ENCODE data around the gene MRPL12. TPM values are rescaled to one million over a fixed set of nuclear protein-coding genes. Genes with fewer than 3 reads are reported as not detected.

Gene MRPL12
- total and polyA plus RNA-seq, 9 of the 15 experiments (the other 6 are each of a cell fraction or from before 2014, with no cell fraction given): 0.94 to 338 (median 100) TPM

DNA sequence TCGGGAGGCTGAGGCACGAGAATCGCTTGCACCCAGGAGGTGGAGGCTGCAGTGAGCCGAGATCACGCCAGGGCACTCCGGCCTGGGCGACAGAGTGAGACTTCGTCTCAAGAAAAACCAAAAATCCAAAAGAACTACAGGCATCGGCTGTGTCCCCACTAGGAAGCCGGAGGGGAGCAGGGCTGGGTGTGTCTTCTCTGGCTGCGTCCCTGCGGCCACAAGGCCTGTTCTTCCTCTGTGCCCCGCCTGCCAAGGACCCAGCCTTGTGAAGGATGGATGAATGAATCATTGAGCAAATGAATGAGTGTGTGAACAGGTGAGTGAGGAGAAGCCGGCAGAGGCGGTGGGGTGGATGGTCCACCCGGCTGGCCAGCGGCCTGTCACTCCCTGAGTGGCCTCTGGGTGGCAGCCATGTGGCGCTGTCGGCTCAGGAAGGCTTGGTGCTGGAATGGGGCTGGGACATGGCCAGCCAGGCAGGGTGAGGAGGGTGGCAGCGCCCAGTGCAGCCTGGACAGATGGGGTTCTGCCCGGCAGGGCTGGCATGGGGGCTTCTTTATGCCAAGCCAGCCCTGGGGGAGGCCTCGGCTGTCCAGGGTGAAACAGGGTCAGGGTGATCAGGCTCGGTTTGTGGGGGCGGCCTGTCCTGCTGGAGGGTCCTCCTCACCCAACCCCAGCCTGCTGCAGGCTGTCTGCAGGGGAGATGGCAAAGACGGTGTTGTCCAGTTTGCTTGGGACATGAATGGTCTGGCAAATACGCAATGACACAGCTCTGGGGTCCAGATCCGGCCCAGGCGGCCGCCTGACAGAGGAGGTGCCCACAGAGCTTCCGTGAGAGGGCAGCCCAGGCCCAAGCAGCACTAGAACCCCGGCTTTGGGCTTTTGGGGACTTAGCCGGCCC lies 30.6 kb downstream of the MRPL12 start:
- WGBS (ENCODE audit: insufficient coverage, low coverage, missing lambda C conversion rate): 27% methylated on average over 31 of the region's 32 CpGs
- no peaks in the 10 kb centered on the region for H3K9me1 ChIP-seq (ENCODE audit: control insufficient read depth, insufficient read depth, low read length)
- no peak overlapping the region for H3K4me3 ChIP-seq
- H3K9ac ChIP-seq (ENCODE audit: insufficient read depth in 1 of 2, low read depth in 2 of 2, low read length in 2 of 2): no peak overlapping the region
- no peaks in the 10 kb centered on the region for H3K27me3 ChIP-seq (ENCODE audit: control insufficient read depth in 2 of 2, insufficient read depth in 2 of 2, low read length in 2 of 2)
- in situ Hi-C loops (cut with MboI): loop anchor here (5.0 kb wide), 1 partner anchor 129 kb away; the partner anchor contains the start of gene P4HB
- H3K4me2 ChIP-seq (ENCODE audit: insufficient read depth, low read length): no peak overlapping the region
- intact Hi-C loops (cut with micrococcal nuclease): no loop called here
- no peak overlapping the region for H2AFZ ChIP-seq (ENCODE audit: low read depth, low read length)
- POLR2A ChIA-PET: interaction anchor here (0.6 kb wide), 1 partner anchor 450 kb away, joined by 3 read pairs; no protein-coding TSS in a partner anchor
- ATAC-seq: peak; percentile 96
- CTCF ChIA-PET (ENCODE audit: low intra/inter-chr PET ratio): interaction anchor here (0.6 to 1.1 kb wide), 6 partner anchors 88 to 287 kb away, joined by 3 to 4 read pairs (median 3); no protein-coding TSS in a partner anchor
- no peaks in the 10 kb centered on the region for H3K36me3 ChIP-seq (ENCODE audit: control insufficient read depth, insufficient read depth, low read length)
- H3K79me2 ChIP-seq (ENCODE audit: control insufficient read depth, insufficient read depth, low read length): no peaks in the 10 kb centered on the region
- H3K9me3 ChIP-seq (replicated peaks; ENCODE audit: control insufficient read depth, insufficient read depth, low read depth, low read length): no peaks in the 10 kb centered on the region
- peaks cover 10 to 62% of the 10 kb centered on the region in 2 experiments; a peak in 4 of 5 replicates for H3K4me1 ChIP-seq (replicated peaks in 1 of 2; ENCODE audit: control insufficient read depth in 2 of 2, insufficient read depth in 2 of 2, low read length in 2 of 2)
- H3K27ac ChIP-seq (ENCODE audit: extremely low read depth, low read depth, low read length): no peak overlapping the region
- peak; percentile 90 for FAIRE-seq
- BruUV-seq (replicated peaks): no TSS peak
- DNase-seq (ENCODE audit: extremely low read depth in 1 of 4, low spot score in 3 of 4): peak; percentile 81 to 92 (median 90)
- H4K20me1 ChIP-seq (replicated peaks; ENCODE audit: control insufficient read depth, insufficient read depth, low read length): no peaks in the 10 kb centered on the region
- TF ChIP-seq RFX7 (CRISPR knock-in tag; IDR thresholded peaks at IDR 0.05) (no peak), CHD2 (IDR thresholded peaks at IDR 0.05; ENCODE audit: low read depth, low read length) (no peak), ERF (CRISPR knock-in tag; IDR thresholded peaks at IDR 0.05) (no peak), LCOR (CRISPR knock-in tag; IDR thresholded peaks at IDR 0.05) (no peak), NR2C1 (IDR thresholded peaks at IDR 0.05) (no peak), NR2C1 (tag; IDR thresholded peaks at IDR 0.05) (no peak), MTA3 (IDR thresholded peaks at IDR 0.05; ENCODE audit: borderline replicate concordance) (peak; percentile 47; the same call in 1 of the 2 replicates)
- TF ChIP-seq, protein P1, sequence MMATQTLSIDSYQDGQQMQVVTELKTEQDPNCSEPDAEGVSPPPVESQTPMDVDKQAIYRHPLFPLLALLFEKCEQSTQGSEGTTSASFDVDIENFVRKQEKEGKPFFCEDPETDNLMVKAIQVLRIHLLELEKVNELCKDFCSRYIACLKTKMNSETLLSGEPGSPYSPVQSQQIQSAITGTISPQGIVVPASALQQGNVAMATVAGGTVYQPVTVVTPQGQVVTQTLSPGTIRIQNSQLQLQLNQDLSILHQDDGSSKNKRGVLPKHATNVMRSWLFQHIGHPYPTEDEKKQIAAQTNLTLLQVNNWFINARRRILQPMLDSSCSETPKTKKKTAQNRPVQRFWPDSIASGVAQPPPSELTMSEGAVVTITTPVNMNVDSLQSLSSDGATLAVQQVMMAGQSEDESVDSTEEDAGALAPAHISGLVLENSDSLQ (IDR thresholded peaks at IDR 0.05): peak; percentile 65
- TF ChIP-seq, protein P2, sequence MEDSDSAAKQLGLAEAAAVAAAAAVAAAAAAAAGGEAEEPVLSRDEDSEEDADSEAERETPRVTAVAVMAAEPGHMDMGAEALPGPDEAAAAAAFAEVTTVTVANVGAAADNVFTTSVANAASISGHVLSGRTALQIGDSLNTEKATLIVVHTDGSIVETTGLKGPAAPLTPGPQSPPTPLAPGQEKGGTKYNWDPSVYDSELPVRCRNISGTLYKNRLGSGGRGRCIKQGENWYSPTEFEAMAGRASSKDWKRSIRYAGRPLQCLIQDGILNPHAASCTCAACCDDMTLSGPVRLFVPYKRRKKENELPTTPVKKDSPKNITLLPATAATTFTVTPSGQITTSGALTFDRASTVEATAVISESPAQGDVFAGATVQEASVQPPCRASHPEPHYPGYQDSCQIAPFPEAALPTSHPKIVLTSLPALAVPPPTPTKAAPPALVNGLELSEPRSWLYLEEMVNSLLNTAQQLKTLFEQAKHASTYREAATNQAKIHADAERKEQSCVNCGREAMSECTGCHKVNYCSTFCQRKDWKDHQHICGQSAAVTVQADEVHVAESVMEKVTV (CRISPR knock-in tag; IDR thresholded peaks at IDR 0.05): peak; percentile 49
- TF ChIP-seq, protein P3, sequence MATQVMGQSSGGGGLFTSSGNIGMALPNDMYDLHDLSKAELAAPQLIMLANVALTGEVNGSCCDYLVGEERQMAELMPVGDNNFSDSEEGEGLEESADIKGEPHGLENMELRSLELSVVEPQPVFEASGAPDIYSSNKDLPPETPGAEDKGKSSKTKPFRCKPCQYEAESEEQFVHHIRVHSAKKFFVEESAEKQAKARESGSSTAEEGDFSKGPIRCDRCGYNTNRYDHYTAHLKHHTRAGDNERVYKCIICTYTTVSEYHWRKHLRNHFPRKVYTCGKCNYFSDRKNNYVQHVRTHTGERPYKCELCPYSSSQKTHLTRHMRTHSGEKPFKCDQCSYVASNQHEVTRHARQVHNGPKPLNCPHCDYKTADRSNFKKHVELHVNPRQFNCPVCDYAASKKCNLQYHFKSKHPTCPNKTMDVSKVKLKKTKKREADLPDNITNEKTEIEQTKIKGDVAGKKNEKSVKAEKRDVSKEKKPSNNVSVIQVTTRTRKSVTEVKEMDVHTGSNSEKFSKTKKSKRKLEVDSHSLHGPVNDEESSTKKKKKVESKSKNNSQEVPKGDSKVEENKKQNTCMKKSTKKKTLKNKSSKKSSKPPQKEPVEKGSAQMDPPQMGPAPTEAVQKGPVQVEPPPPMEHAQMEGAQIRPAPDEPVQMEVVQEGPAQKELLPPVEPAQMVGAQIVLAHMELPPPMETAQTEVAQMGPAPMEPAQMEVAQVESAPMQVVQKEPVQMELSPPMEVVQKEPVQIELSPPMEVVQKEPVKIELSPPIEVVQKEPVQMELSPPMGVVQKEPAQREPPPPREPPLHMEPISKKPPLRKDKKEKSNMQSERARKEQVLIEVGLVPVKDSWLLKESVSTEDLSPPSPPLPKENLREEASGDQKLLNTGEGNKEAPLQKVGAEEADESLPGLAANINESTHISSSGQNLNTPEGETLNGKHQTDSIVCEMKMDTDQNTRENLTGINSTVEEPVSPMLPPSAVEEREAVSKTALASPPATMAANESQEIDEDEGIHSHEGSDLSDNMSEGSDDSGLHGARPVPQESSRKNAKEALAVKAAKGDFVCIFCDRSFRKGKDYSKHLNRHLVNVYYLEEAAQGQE (IDR thresholded peaks at IDR 0.05; ENCODE audit: borderline replicate concordance): peak; percentile 73
- TF ChIP-seq, protein P3 (CRISPR knock-in tag; IDR thresholded peaks at IDR 0.05; ENCODE audit: low read depth): no peak
